Hepatocyte (in vitro differentiated cells): ENCODE measurements around the gene EXPH5. TPM values are rescaled to one million over a fixed set of nuclear protein-coding genes. Genes with fewer than 3 reads are reported as not detected.
A peak's percentile ranks its signal among the peaks of the same experiment; 100 is the strongest.

Experiments used
- DNase-seq: peaks from one replicate; pipeline ENCODE4 v3.0.0-alpha.2; 2016; ENCODE audit warnings: low spot score
- H2AFZ ChIP-seq: fragments of 200-600 bp; sonication (generic); 2 replicates; pipeline ENCODE4 v1.6.0; 2016; ENCODE audit warnings: antibody characterized with exemption, mild to moderate bottlenecking
- H3K27ac ChIP-seq: fragments of 200-600 bp; sonication (generic); 2 replicates; pipeline ENCODE4 v1.5.1; 2016; ENCODE audit warnings: mild to moderate bottlenecking
- H3K27me3 ChIP-seq: fragments of 200-600 bp; sonication (generic); 2 replicates; pipeline ENCODE4 v1.6.1; 2016
- H3K36me3 ChIP-seq: fragments of 200-600 bp; sonication (generic); replicated peaks from 2 replicates; pipeline ENCODE4 v1.5.1; 2016; ENCODE audit warnings: low read depth; ENCODE audit not compliant: insufficient read depth
- H3K4me1 ChIP-seq: fragments of 200-600 bp; sonication (generic); 2 replicates; pipeline ENCODE4 v1.5.1; 2016; ENCODE audit warnings: mild to moderate bottlenecking, moderate library complexity; ENCODE audit not compliant: insufficient read depth
- H3K4me2 ChIP-seq: fragments of 200-600 bp; sonication (generic); 2 replicates; pipeline ENCODE4 v1.6.0; 2016
- H3K4me3 ChIP-seq: fragments of 200-600 bp; sonication (generic); 2 replicates; pipeline ENCODE4 v1.5.1; 2016; ENCODE audit warnings: mild to moderate bottlenecking
- H3K79me2 ChIP-seq: fragments of 200-600 bp; sonication (generic); 2 replicates; pipeline ENCODE4 v1.6.0; 2017; ENCODE audit warnings: mild to moderate bottlenecking
- H3K9me2 ChIP-seq: fragments of 200-600 bp; sonication (generic); replicated peaks from 2 replicates; pipeline ENCODE4 v1.6.0; 2017; ENCODE audit warnings: mild to moderate bottlenecking; ENCODE audit not compliant: insufficient read depth
- H3K9me3 ChIP-seq: fragments of 200-600 bp; sonication (generic); 2 replicates; pipeline ENCODE4 v1.5.1; 2016; ENCODE audit warnings: low read depth, mild to moderate bottlenecking
- H4K20me1 ChIP-seq: fragments of 200-600 bp; sonication (generic); 2 replicates; pipeline ENCODE4 v1.6.0; 2016; ENCODE audit warnings: mild to moderate bottlenecking; ENCODE audit not compliant: insufficient read depth, poor library complexity, severe bottlenecking
- EZH2 ChIP-seq: fragments of 200-600 bp; sonication (generic); IDR thresholded peaks from 2 replicates; pipeline ENCODE4 v1.6.1; 2016; ENCODE audit warnings: antibody characterized with exemption, mild to moderate bottlenecking, borderline replicate concordance
- EZH2phosphoT487 ChIP-seq: fragments of 200-600 bp; sonication (generic); IDR thresholded peaks from one replicate; pipeline ENCODE4 v1.6.1; 2018; ENCODE audit warnings: antibody characterized with exemption, mild to moderate bottlenecking, low read depth, moderate library complexity; ENCODE audit not compliant: unreplicated experiment, severe bottlenecking
- WGBS: methylation state at CpG from one replicate; pipeline ENCODE4 v1.1.6; 2016; ENCODE audit warnings: low lambda C conversion rate; ENCODE audit errors: missing lambda C conversion rate; 5-methylcytosine and 5-hydroxymethylcytosine counted together
- polyA plus RNA-seq: library from polyadenylated mRNA; unstranded; fragments of >200 nt; fragmentation: Nextera tagmentation; extraction: Ambion mirVana; gene quantifications from 2 replicates; pipeline ENCODE4 v1.2.1, GENCODE V29; 2016
- total RNA-seq: library from RNA; depleted of rRNA; stranded (reverse); fragments of >200 nt; gene quantifications from 2 replicates; pipeline ENCODE4 v1.2.3, GENCODE V29; 2014
- TF ChIP-seq, protein P1 (sequence below): fragments of 200-600 bp; sonication (generic); IDR thresholded peaks from 2 replicates; pipeline ENCODE4 v1.5.1; 2016; ENCODE audit warnings: antibody characterized with exemption, mild to moderate bottlenecking; ENCODE audit not compliant: poor library complexity

Gene EXPH5
- total and polyA plus RNA-seq, 2 experiments from 2014 or later, result 1.8 to 4.5 TPM

DNA sequence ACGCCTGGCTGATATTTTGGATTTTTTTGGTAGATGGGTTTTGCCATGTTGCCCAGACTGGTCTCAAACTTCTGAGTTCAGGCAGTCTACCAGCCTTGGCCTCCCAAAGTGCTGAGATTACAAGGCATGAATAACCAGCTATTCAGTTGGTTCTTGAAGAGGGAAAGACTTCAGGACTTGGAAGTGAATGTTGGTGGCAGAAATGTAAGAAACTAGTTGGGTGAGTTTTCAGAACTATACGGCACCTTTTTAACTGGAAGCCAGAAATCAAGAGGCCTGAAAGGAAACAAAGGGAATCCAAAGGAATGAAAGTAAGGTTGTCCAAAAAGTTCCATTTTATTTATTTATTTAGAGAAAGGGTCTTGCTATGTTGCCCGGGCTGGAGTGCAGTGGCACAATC, 98.2 kb downstream of the EXPH5 start:
- TF ChIP-seq EZH2 (no peak), EZH2phosphoT487 (no peak)
- TF ChIP-seq, protein P1, sequence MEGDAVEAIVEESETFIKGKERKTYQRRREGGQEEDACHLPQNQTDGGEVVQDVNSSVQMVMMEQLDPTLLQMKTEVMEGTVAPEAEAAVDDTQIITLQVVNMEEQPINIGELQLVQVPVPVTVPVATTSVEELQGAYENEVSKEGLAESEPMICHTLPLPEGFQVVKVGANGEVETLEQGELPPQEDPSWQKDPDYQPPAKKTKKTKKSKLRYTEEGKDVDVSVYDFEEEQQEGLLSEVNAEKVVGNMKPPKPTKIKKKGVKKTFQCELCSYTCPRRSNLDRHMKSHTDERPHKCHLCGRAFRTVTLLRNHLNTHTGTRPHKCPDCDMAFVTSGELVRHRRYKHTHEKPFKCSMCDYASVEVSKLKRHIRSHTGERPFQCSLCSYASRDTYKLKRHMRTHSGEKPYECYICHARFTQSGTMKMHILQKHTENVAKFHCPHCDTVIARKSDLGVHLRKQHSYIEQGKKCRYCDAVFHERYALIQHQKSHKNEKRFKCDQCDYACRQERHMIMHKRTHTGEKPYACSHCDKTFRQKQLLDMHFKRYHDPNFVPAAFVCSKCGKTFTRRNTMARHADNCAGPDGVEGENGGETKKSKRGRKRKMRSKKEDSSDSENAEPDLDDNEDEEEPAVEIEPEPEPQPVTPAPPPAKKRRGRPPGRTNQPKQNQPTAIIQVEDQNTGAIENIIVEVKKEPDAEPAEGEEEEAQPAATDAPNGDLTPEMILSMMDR, result no peak
- H3K36me3 ChIP-seq, result no peaks in the 10 kb centered on the region
- H3K9me2 ChIP-seq, result no peaks in the 10 kb centered on the region
- no peak for DNase-seq
- H4K20me1 ChIP-seq, result no peaks in the 10 kb centered on the region
- H2AFZ ChIP-seq, result no peak overlapping the region
- WGBS, result 96% methylated on average over 3 of the region's 3 CpGs
- H3K4me2 ChIP-seq, result no peak overlapping the region
- peaks cover 4% of the 10 kb centered on the region for H3K4me1 ChIP-seq
- peaks cover 17% of the 10 kb centered on the region for H3K79me2 ChIP-seq
- H3K9me3 ChIP-seq, result no peaks in the 10 kb centered on the region
- no peak overlapping the region for H3K27ac ChIP-seq
- no peak overlapping the region for H3K4me3 ChIP-seq
- H3K27me3 ChIP-seq, result no peaks in the 10 kb centered on the region

GRCh38 chr11:108494182-108494581, 99.4 kb downstream of the EXPH5 start:
- Histone ChIP-seq H3K27ac (no peak overlapping the region), H3K27me3 (no peaks in the 10 kb centered on the region), H3K9me3 (no peaks in the 10 kb centered on the region), H3K36me3 (no peaks in the 10 kb centered on the region), H3K4me1 (peaks cover 4% of the 10 kb centered on the region), H3K4me2 (no peak overlapping the region), H3K9me2 (no peaks in the 10 kb centered on the region), H2AFZ (no peak overlapping the region), H3K4me3 (no peak overlapping the region), H4K20me1 (no peaks in the 10 kb centered on the region), H3K79me2 (peaks cover 17% of the 10 kb centered on the region)
- TF ChIP-seq, protein P1, result no peak
- TF ChIP-seq EZH2 (no peak), EZH2phosphoT487 (no peak)
- 88% methylated on average over 6 of the region's 6 CpGs for WGBS
- no peak for DNase-seq

- peak overlapping the region; percentile 8 for H3K27ac ChIP-seq
- H4K20me1 ChIP-seq, result no peaks in the 10 kb centered on the region
- no peak overlapping the region for H3K4me3 ChIP-seq
- no peak for DNase-seq
- H2AFZ ChIP-seq, result no peak overlapping the region
- H3K4me1 ChIP-seq, result peaks cover 4% of the 10 kb centered on the region
- peaks cover 17% of the 10 kb centered on the region for H3K79me2 ChIP-seq
- H3K9me2 ChIP-seq, result no peaks in the 10 kb centered on the region
- 65% methylated on average over 3 of the region's 3 CpGs for WGBS
- no peaks in the 10 kb centered on the region for H3K9me3 ChIP-seq
- TF ChIP-seq, protein P1, result no peak
- no peaks in the 10 kb centered on the region for H3K36me3 ChIP-seq
- peak overlapping the region; percentile 15 for H3K4me2 ChIP-seq
- no peaks in the 10 kb centered on the region for H3K27me3 ChIP-seq
These were observed 101.6 kb downstream of the EXPH5 start for GRCh38 chr11:108491936-108492335.

- WGBS, result 70% methylated on average over 3 of the region's 3 CpGs
- Histone ChIP-seq H3K36me3 (no peaks in the 10 kb centered on the region), H3K27me3 (no peaks in the 10 kb centered on the region), H3K79me2 (no peaks in the 10 kb centered on the region), H3K4me1 (no peaks in the 10 kb centered on the region), H2AFZ (no peak overlapping the region), H4K20me1 (no peaks in the 10 kb centered on the region), H3K9me3 (no peaks in the 10 kb centered on the region), H3K4me2 (no peak overlapping the region), H3K27ac (no peak overlapping the region), H3K9me2 (no peaks in the 10 kb centered on the region), H3K4me3 (no peak overlapping the region)
- DNase-seq, result no peak
- TF ChIP-seq EZH2 (no peak), EZH2phosphoT487 (no peak)
- TF ChIP-seq, protein P1, result no peak
These were observed 106.7 kb downstream of the EXPH5 start for GRCh38 chr11:108486828-108487227.
